CD4-positive, alpha-beta T cell treated with Interferon alpha-2 for 1 hour (primary cell): Measurements from ENCODE around the gene PRPF40B.
"Not testable (repeated sequence)": the region's sequence is repeated elsewhere in the genome, so short reads cannot be mapped to it uniquely, and the experiment has no call there.

Source experiments
- DNase-seq, 2 donors: peaks; one replicate each; pipeline ENCODE4 v3.0.0-alpha.2; 2020 to 2022

Gene PRPF40B

GRCh38 chr12:49623142-49623904 is at the start of gene PRPF40B:
PRPF40B (plus strand) TSS chr12:49623561; CDS start chr12:49623591, 30 bp downstream.
- DNase-seq = peak; percentile 88 to 91

- no peak for DNase-seq
These were observed 45.6 kb upstream of the PRPF40B start for GRCh38 chr12:49577589-49578315.

- no peak for DNase-seq
These were observed 44.8 kb upstream of the PRPF40B start for GRCh38 chr12:49578471-49579112.

GRCh38 chr12:49580572-49581535 is 42.5 kb upstream of the PRPF40B start:
- peak; percentile 54 to 66 for DNase-seq

- DNase-seq = no peak
These were observed 41.2 kb upstream of the PRPF40B start for GRCh38 chr12:49582201-49582600.

- no peak for DNase-seq
These were observed 40.5 kb upstream of the PRPF40B start for GRCh38 chr12:49582850-49583249.

- no peak for DNase-seq
These were observed 39.8 kb upstream of the PRPF40B start for GRCh38 chr12:49583366-49584094.

GRCh38 chr12:49584591-49584990 is 38.8 kb upstream of the PRPF40B start:
- no peak for DNase-seq

- no peak for DNase-seq
These were observed 37.6 kb upstream of the PRPF40B start for GRCh38 chr12:49585477-49586459.

GRCh38 chr12:49587174-49587908 is 36.0 kb upstream of the PRPF40B start:
- DNase-seq = no peak

- DNase-seq = no peak
These were observed 35.1 kb upstream of the PRPF40B start for GRCh38 chr12:49588281-49588680.

- no peak for DNase-seq
These were observed 34.4 kb upstream of the PRPF40B start for GRCh38 chr12:49588721-49589516.

- no peak for DNase-seq
These were observed 24.8 kb upstream of the PRPF40B start for GRCh38 chr12:49598527-49598926.

- no peak for DNase-seq
These were observed 23.4 kb upstream of the PRPF40B start for GRCh38 chr12:49599961-49600360.

- DNase-seq = no peak
These were observed 19.6 kb upstream of the PRPF40B start for GRCh38 chr12:49603721-49604120.

- no peak for DNase-seq
These were observed 18.5 kb upstream of the PRPF40B start for GRCh38 chr12:49604856-49605255.

- DNase-seq = not testable (repeated sequence)
These were observed 17.8 kb upstream of the PRPF40B start, which contains the start of gene FAM186B for GRCh38 chr12:49605539-49605938. FAM186B (minus strand) TSS chr12:49605639; CDS start chr12:49605477, 162 bp downstream.

- DNase-seq = no peak
These were observed 14.1 kb upstream of the PRPF40B start for GRCh38 chr12:49609059-49609874.
